GM12878 (cell line): ENCODE measurements around the gene RASAL3. TPM values are rescaled to one million over a fixed set of nuclear protein-coding genes. Genes with fewer than 3 reads are reported as not detected.

Experiments
- ASH2L ChIP-seq: fragments of 300-600, 200-600 bp; sonication (generic); IDR thresholded peaks from 2 replicates; pipeline ENCODE4 v1.6.1; 2017; ENCODE audit warnings: low read depth, mild to moderate bottlenecking, borderline replicate concordance
- BHLHE40 ChIP-seq, 2 experiments: fragments of 450-650 bp in 1 of 2; IDR thresholded peaks; 2 replicates each; pipeline ENCODE4 v1.6.1; 2011 to 2017; ENCODE audit warnings: low read depth in 2 of 2, borderline replicate concordance in 1 of 2, improper control_type of control experiment in 1 of 2, low read length in 1 of 2, mild to moderate bottlenecking in 1 of 2
- CUX1 ChIP-seq: IDR thresholded peaks from 2 replicates; pipeline ENCODE4 v1.6.1; 2012; ENCODE audit warnings: improper control_type of control experiment, low read depth, low read length; ENCODE audit not compliant: insufficient replicate concordance
- E4F1 ChIP-seq: fragments of 450-650 bp; IDR thresholded peaks from 2 replicates; pipeline ENCODE4 v1.6.1; 2018; ENCODE audit warnings: borderline replicate concordance, mild to moderate bottlenecking; ENCODE audit not compliant: partially characterized antibody
- ETV6 ChIP-seq, 2 experiments: fragments of 450-650 bp in 1 of 2; IDR thresholded peaks in 1 of 2; conservative IDR thresholded peaks in 1 of 2; 2 replicates each; pipeline ENCODE4 v1.6.1; 2014; ENCODE audit warnings: antibody characterized with exemption in 1 of 2, borderline replicate concordance in 1 of 2, low read depth in 1 of 2, mild to moderate bottlenecking in 1 of 2, moderate library complexity in 1 of 2
- FOXK2 ChIP-seq: fragments of 450-650 bp; IDR thresholded peaks from 2 replicates; pipeline ENCODE4 v1.6.1; 2017; ENCODE audit warnings: mild to moderate bottlenecking, moderate library complexity
- FOXM1 ChIP-seq: IDR thresholded peaks from 2 replicates; pipeline ENCODE4 v1.6.1; 2012; ENCODE audit warnings: low read depth, mild to moderate bottlenecking, inconsistent platforms, low read length, moderate library complexity
- IKZF2 ChIP-seq, 2 experiments: fragments of 450-650 bp; IDR thresholded peaks; 2 replicates each; pipeline ENCODE4 v1.6.1; 2017; ENCODE audit warnings: mild to moderate bottlenecking in 2 of 2, moderate library complexity in 2 of 2
- MYB ChIP-seq: fragments of 150-350 bp; IDR thresholded peaks from 2 replicates; pipeline ENCODE4 v1.6.1; 2014; ENCODE audit warnings: mild to moderate bottlenecking, low read depth, low read length, borderline replicate concordance
- MYC ChIP-seq: IDR thresholded peaks from 2 replicates; pipeline ENCODE4 v1.6.1; 2011; ENCODE audit warnings: mild to moderate bottlenecking, low read length, moderate library complexity, inconsistent platforms; ENCODE audit not compliant: insufficient read depth, insufficient replicate concordance, insufficient read length, severe bottlenecking
- NFIC ChIP-seq: IDR thresholded peaks from 2 replicates; pipeline ENCODE4 v1.6.1; 2012; ENCODE audit warnings: low read depth, mild to moderate bottlenecking, inconsistent platforms, low read length, moderate library complexity
- PML ChIP-seq: IDR thresholded peaks from 2 replicates; pipeline ENCODE4 v1.6.1; 2012; ENCODE audit warnings: low read length, inconsistent platforms
- RAD21 ChIP-seq: IDR thresholded peaks from 2 replicates; pipeline ENCODE4 v1.6.1; 2011; ENCODE audit warnings: mild to moderate bottlenecking, low read depth, low read length, moderate library complexity; ENCODE audit not compliant: insufficient read depth
- TBL1XR1 ChIP-seq: IDR thresholded peaks from 2 replicates; pipeline ENCODE4 v1.6.1; 2012; ENCODE audit warnings: low read depth, low read length, improper control_type of control experiment
- ZNF24 ChIP-seq: fragments of 450-650 bp; IDR thresholded peaks from 2 replicates; pipeline ENCODE4 v1.6.1; 2017; ENCODE audit warnings: antibody characterized with exemption, mild to moderate bottlenecking
- ZSCAN29 ChIP-seq: fragments of 450-650 bp; IDR thresholded peaks from 2 replicates; pipeline ENCODE4 v1.6.1; 2017; ENCODE audit warnings: mild to moderate bottlenecking, moderate library complexity
- polyA plus RNA-seq, 11 experiments: library from polyadenylated mRNA; depleted of rRNA in 4 of 11; unstranded in 6 of 11; stranded (reverse) in 5 of 11; fragments of >200 nt; fragmentation: Nextera tagmentation in 4 of 11; fragmentation: Illumina TruSeq in 1 of 11; extraction: Ambion mirVana in 4 of 11; extraction: Trizol in 1 of 11; gene quantifications; 1 replicate in 1 of 11; 2 replicates in 10 of 11; pipeline versions ENCODE4 v1.2.1 to v1.2.3, GENCODE V29; 2011 to 2016; ENCODE audit warnings: inconsistent platforms in 2 of 11, missing spikeins in 2 of 11, low read depth in 1 of 11
- total RNA-seq, 4 experiments: library from RNA; depleted of rRNA in 3 of 4; stranded (reverse); fragments of >200 nt in 3 of 4; fragmentation: Illumina TruSeq in 1 of 4; extraction: Trizol in 1 of 4; gene quantifications; 2 replicates each; pipeline versions ENCODE4 v1.2.1 to v1.2.3, GENCODE V29; 2013 to 2021
- TF ChIP-seq, protein P1 (sequence below): IDR thresholded peaks from 2 replicates; pipeline ENCODE4 v1.6.1; 2012; ENCODE audit warnings: low read depth, low read length, improper control_type of control experiment
- TF ChIP-seq, protein P2 (sequence below): IDR thresholded peaks from 2 replicates; pipeline ENCODE4 v1.6.1; 2011; ENCODE audit warnings: low read depth, mild to moderate bottlenecking, low read length, moderate library complexity, borderline replicate concordance; ENCODE audit errors: extremely low read depth

Gene RASAL3
- total and polyA plus RNA-seq, 10 of the 15 experiments (the other 5 are each of a cell fraction or from before 2014, with no cell fraction given), result 1.7 to 81.3 (median 23.2) TPM

DNA sequence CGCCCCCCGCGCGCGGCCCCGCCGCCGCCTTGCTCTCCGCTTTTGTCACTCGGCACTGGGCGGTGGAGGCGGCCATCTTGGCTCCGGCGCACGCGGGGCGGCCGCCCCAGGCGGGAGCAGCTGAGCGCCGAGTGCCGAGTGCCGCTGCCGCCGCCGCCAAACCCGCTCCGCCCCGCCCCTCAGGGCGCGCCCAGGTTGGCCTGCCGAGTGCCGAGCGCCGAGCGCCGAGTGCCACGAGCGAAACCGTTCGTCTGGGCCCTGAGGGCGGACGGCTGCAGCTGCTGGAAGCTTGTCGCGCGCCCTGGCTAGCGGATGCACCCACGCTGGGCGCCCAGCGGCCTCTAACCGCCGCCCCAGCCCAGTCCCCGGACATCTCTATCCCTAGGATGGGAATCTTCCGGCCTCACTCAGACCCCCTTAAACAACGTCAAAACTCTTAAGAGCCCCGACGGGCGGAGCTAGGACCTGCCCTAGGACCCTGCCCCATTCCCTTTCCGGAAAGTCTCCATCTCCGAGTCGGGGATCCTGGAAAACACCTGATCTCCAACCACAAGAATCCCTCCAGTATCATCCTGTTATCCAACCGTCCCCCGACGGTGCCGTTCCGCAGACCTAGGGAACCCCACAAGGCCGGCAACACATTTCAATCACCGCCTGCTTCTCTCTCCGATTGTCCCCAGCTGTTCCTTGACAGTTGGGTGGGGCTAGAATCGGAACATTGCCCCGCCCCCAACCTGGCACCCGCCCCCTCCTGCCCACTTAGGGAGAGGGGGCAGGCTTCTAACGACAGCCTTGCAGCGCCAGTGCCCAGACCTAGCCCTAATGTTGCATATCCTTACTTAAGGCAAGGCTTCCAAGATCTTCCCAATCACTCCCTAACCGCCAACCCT lies 31.5 kb downstream of the RASAL3 start (continued):
- TF ChIP-seq E4F1 (no peak), ZNF24 (0 out of 2 replicates have a peak, but pooled peaks have one; percentile 29), FOXK2 (no peak), ZSCAN29 (0 out of 2 replicates have a peak, but pooled peaks have one; percentile 58), ASH2L (no peak), IKZF2 (IDR thresholded peaks at IDR 0.05) (peak in 1 of 2 experiments; percentile 31; a peak in 1 of 4 replicates), ETV6 (conservative IDR thresholded peaks at IDR 0.05 in 1 of 2, IDR thresholded peaks at IDR 0.05 in 1 of 2; ENCODE audit: borderline replicate concordance in 1 of 2, low read depth in 1 of 2) (0 out of 4 replicates have a peak, but pooled peaks of 1 of the 2 experiments have one; percentile 19), NFIC (no peak), BHLHE40 (IDR thresholded peaks at IDR 0.05; ENCODE audit: borderline replicate concordance in 1 of 2, low read depth in 2 of 2, low read length in 1 of 2) (peak; percentile 83 to 95), TBL1XR1 (peak; percentile 46; the same call in 1 of the 2 replicates), FOXM1 (no peak), RAD21 (no peak), CUX1 (peak; percentile 97), MYB (no peak), PML (peak; percentile 58; the same call in 1 of the 2 replicates), MYC (peak; percentile 79)
- TF ChIP-seq, protein P1, sequence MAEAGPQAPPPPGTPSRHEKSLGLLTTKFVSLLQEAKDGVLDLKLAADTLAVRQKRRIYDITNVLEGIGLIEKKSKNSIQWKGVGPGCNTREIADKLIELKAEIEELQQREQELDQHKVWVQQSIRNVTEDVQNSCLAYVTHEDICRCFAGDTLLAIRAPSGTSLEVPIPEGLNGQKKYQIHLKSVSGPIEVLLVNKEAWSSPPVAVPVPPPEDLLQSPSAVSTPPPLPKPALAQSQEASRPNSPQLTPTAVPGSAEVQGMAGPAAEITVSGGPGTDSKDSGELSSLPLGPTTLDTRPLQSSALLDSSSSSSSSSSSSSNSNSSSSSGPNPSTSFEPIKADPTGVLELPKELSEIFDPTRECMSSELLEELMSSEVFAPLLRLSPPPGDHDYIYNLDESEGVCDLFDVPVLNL, result 0 out of 2 replicates have a peak, but pooled peaks have one; percentile 35
- TF ChIP-seq, protein P2, sequence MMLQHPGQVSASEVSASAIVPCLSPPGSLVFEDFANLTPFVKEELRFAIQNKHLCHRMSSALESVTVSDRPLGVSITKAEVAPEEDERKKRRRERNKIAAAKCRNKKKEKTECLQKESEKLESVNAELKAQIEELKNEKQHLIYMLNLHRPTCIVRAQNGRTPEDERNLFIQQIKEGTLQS, result no peak
